T1000 (cell line): ENCODE results near the gene DUSP16.
"Not testable (repeated sequence)": the region's sequence is repeated elsewhere in the genome, so short reads cannot be mapped to it uniquely, and the experiment has no call there.

Experiments used
- DNase-seq: peaks from one replicate; lab custom pipeline; 2025; ENCODE audit warnings: mixed read lengths; lab: John Stamatoyannopoulos, UW

Gene DUSP16, protein sequence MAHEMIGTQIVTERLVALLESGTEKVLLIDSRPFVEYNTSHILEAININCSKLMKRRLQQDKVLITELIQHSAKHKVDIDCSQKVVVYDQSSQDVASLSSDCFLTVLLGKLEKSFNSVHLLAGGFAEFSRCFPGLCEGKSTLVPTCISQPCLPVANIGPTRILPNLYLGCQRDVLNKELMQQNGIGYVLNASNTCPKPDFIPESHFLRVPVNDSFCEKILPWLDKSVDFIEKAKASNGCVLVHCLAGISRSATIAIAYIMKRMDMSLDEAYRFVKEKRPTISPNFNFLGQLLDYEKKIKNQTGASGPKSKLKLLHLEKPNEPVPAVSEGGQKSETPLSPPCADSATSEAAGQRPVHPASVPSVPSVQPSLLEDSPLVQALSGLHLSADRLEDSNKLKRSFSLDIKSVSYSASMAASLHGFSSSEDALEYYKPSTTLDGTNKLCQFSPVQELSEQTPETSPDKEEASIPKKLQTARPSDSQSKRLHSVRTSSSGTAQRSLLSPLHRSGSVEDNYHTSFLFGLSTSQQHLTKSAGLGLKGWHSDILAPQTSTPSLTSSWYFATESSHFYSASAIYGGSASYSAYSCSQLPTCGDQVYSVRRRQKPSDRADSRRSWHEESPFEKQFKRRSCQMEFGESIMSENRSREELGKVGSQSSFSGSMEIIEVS

DNA sequence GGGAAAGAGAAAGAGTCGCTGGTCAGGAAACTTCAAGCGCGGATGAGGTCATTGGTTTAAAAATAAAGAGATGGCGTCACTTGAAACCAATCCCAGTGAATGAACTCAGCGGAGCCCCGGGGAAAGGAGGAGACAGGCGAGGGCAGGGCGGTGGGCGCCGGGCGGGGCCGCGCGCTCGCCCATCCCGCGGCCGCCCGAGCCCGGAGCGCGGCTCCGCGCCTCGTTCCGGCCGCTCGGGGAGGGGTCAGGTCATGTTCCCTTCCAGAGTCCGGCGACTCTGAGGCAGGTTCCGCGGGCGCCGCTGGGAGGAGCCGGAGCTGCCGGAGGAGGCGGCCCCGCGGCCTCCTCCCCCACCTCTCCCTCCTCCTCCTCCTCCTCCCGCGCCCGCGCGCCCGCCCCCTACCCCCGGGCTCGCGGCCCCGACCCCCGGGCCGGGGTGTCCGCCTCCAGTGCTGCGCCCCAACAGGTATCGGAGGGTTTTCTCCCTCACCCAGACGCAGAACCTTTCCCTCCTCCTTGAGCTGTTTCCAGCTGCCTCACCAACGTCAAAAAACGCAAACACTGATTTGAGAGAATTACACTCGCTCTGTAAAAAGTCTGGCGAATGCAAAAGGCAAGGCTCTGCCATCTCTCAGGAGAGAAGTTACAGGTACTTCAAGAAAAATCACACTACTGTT is at the start of gene DUSP16:
Gene DUSP16, minus strand, starts transcription at position 279 of the 677 bp plus-strand sequence. CDS start 41,765 bp downstream, outside the sequence.
- peak; percentile 86 for DNase-seq

DNA sequence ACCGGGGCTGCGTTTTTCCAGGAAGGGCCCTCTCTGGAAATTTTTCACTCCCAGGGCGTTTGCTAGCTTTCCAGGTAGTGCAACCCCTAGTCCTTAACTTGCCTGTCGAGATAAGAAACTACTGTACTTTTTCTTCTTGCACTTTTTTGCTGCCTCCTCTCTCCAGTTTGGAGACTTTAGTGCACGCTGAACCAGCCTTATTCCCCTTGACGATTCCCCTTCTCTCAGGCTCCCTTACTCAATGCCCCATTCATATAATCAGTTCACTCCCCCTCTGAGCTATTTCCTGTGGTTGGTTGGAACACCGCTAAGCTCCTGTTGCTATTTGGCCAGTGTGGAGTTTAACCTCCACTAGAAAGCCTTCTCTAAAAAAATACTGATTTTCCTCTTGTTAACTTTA is 49.7 kb upstream of the DUSP16 start:
- DNase-seq, result no peak

DNA sequence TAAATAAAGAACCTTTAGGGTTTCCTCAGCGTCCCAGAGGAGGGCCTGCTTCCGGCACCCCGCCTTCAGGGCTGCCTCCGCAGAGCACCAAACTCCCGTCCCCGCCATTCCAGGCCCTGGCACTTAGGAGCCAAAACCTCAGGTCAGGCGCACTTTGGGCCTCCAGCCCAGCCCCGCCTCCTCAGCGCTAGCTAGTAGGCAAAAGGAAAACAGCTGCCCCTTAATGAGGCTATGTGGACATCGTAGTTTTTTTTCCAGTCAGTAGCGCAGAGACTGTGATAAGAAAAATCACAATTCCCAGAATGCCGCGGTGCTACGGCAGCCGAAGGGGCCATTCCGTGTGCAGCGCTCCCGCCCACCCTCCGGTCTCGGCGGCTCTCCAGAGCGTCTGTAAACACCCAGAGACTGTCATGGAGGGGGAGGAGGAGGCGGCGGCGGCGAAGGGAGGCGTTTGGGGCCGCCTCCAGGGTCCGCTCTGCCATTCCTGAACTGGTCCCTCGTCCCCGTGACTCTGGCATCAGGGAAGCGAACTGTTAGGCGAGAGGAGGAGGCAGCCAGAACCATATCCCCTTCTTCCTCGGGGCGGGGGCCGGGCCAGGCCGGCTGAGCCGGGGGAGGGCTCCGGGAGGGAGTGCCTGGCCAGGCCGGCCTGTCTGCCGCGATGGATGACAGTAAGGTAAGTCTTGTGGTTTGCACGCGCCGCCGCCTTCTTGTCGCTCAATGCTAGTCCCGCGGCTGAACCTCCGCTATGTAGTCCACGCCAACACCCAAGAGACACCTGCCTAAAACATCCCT is 49.0 kb upstream of the DUSP16 start, which contains the start of gene CREBL2:
Gene CREBL2, plus strand, starts transcription at position 365 of the 795 bp plus-strand sequence. Its CDS starts 297 bp downstream, at position 662.
- peak; percentile 80 for DNase-seq

DNA sequence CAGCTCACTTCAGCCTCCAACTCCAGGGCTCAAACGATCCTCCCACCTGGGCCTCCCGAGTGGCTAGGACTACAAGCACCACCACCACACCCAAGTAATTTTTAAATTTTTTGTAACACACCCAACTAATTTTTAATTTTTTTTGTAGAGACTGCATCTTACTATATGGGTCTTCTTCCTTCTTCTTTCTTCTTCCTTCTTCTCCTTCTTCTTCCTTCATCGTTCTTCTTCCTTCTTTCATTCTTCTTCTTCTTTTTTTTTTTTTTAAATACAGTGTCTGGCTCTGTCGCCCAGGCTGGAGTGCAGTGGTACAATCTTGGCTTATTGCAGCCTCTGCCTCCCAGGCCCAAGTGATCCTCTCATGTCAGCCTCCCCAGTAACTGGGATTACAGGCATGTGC is 48.0 kb upstream of the DUSP16 start:
- no peak for DNase-seq

DNA sequence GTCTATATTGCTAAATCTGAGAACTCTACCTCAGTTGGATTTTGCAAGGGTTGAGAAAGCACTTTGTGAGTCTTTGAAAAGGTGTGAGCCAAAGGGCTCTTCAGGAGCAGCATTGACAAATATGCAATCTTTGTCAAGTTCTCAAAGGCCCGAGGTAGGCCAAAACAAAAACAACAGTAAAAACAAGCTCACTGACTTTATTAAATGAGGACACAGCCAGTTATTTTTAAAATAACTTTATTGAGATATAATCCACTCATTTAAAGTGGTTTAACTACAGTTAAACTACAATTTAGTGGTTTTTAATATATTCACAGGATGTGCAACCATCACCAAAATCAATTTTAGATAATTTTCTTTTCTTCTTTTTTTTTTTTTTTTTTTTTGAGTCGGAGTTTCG is 47.0 kb upstream of the DUSP16 start:
- DNase-seq, result no peak

DNA sequence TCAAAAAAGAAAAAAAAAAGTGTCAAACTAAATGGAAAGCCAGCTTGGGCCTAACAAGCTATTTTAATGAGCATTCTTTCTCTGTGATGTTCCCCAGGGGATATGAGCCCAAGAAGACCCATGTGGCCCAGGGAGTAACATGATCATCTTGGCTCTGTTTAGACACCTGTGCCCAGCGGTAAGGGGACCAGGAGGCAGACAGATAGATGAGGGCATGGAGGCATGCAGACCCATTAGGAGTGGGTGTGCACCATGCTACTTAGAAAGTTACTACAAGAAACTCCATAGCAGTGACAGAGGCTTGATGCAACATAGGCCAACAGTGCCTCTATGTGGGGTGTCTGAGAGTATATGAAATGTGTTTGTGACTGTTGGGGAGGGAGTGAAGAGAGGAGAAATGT is 45.9 kb upstream of the DUSP16 start:
- no peak for DNase-seq

DNA sequence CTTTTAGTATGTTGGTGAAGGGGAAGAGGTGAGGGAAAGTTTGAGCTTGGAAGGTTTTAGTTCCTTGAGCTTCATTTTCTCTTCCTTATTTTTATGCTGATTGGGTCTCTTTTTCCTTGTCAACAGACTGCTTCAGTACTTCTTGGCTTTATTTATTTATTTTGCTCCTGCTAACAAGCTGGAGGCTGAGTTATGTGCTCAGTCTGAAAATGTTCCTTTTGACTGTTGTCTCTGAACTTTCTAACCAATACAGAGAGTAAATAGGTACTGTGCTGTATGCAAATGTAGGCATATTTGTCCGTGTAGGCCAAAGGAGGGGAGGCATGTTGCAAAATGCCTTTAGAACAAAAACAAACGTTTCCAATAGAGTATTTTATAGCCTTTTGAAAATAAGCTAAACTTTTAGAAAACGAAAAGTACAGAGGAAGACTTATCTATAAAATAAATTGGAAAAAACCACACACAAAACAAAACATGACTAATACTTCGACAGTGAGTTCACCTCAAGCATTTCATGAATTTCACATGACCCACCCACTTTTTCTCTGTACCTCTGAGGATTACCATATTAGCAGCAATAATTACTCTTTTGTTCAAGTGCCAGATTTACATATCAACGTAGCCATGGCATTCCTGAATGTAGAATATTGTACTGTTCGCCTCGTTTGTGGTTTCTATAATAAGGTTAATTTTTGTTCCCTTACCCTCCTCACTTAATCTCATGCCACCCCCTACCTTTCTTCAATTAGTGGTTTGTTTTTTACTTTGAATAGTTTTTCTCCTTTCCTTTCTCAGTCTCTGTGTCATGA is 44.3 kb upstream of the DUSP16 start:
- DNase-seq, result no peak

DNA sequence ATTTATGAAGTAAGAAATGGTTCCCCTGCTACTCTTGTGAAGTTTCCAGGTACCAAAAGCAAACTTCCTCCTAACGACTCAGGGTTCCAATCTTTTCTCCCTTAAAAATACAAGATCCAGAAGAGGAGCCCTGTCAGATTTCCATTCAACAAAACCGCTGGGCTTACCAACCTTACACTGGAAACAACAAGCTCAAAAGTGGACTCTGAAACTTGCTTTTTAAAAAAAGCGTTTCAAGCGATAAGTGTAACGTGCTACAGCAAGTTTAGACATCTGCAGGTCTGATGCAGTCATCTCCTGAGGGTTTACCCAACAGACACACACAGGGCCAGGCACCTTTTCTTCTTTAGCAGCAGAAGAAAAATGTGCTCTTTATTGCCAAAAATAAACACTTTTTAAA is 42.1 kb upstream of the DUSP16 start:
- no peak for DNase-seq

DNA sequence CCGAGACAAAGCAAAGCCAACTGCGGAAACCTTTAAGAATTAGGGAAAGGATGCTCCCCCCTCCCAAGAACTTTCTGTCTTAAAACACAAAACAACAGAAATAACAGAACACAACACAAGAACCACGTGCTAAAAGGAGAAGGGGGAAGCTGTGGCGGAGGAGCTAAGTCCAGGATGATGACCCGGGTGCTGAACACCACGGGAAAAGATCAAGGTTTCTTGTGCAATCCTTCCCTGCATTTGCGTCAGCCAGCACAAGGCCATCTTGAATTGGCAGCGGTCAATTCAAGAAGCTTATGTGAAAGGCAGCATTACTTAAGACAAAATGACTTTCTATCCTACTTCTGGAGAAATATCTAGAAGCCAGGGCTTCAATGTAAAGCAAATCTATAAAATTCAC is 38.0 kb upstream of the DUSP16 start:
- no peak for DNase-seq

DNA sequence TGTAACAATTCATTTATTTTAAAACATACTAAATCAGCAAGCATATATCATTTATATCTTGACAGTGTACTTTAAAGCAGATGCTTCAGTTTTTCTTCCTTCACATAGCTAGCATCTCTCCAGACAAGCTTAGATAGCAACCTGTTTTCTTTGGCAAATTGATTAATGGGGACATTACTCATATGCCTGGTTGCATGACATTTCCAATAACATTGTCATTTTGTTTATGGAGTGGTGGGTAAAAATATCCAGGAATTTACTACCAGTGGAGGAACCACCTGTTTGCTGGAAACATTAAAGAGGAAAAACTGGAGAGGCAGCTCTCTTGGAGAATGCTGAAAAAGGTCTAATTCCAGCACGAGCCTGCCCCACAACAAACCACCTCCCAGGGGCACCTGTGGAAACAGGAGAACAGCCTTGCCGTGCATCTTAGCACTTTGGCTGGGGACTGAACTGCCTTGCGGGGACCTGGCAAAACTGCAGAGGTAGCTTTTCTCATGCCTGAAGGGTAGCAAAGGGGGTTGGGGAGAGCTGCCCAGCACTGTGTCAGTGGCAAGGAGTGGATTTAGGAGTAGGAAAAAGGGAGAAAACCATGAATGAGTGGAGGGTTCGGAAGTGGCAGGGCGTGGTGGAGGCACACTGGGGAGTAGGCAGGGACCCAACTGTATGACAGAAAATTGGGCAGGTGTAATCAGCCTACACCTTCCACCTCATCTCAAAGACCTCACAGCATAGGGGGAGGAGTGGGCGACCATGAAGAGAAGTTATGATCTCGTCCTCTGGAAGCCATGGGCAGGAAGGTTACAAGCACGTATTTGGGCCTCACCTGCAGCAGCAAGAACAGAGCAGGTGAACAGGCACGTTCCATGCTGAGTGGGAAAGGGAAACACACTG is 37.3 kb upstream of the DUSP16 start:
- DNase-seq, result no peak

DNA sequence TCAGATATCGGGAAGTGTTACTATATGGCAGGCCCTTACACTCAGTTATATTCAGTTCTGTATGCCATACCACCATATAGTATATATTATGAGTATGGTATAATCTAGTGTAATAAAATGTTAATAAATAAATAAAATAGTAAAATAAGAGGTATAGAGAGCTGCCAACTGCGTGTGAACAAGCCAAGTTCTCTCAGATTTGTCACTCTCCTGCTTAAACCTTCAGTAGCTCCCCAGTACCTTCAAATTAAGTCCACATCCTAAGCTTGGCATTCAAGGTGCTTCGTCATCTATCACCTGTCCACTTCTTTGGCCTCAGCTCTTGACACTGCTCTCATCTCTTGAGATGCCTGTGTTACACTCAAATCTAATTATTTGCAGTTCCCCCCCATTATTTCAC is 36.2 kb upstream of the DUSP16 start:
- no peak for DNase-seq

DNA sequence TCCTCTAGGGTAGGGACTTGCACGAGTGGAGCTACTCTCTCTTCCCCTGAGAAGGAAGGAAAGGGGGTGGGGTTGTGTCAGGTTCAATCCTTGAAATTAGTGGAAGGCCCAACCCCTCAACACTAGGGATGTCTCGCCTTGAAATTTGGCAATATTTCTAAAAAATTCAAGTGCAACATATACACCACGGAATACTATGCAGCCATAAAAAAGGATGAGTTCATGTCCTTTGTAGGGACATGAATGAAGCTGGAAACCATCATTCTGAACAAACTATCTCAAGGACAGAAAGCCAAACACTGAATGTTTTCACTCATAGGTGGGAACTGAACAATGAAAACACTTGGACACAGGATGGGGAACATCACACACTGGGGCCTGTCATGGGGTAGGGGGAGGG is 33.9 kb upstream of the DUSP16 start:
- not testable (repeated sequence) for DNase-seq

DNA sequence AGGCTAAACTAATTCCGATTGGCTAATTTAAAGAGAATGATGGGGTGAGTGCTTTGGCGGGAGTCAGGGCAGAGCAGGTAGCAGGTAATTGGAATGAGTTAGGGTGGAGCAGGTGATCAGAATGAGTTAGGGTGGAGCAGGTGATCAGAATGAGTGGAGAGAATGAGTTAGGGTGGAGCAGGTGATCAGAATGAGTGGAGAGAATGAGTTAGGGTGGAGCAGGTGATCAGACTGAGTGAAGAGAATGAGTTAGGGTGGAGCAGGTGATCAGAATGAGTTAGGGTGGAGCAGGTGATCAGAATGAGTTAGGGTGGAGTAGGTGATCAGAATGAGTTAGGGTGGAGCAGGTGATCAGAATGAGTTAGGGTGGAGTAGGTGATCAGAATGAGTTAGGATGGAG is 33.3 kb upstream of the DUSP16 start:
- DNase-seq, result not testable (repeated sequence)

DNA sequence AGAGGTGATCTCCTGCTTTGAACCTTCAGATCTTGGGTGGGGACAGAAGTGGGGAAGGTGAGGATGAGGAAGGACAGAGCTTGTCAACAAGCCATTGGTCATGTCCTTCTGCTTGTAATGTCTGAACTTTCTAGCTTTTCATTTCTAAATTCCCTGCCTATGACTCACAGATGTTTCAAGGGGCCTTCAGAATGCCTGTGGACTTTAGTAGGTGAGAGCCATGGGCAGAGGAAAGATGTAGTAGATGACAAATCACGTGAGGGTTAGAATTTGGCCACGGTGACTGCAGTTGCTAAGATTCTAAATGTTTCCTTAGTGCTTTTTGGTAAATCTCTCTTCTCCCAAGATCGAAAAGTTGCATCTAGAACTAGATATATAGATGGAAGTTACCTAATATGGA is 30.3 kb upstream of the DUSP16 start:
- no peak for DNase-seq

DNA sequence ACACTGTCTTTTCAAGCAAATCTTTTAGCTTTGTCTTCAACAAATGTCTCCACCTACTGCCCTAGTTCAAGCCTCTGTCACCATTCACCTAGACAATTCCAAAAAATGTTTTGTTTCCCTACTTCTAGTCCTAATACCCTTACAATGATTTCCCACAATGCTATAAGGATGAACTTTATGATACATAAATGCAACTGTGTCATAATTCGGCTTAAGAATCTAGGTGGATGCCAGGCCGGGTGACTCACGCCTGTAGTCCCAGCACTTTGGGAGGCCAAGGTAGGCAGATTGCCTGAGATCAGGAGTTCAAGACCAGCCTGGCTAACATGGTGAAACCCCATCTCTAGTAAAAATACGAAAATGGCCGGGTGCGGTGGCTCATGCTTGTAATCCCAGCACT is 28.3 kb upstream of the DUSP16 start:
- no peak for DNase-seq

DNA sequence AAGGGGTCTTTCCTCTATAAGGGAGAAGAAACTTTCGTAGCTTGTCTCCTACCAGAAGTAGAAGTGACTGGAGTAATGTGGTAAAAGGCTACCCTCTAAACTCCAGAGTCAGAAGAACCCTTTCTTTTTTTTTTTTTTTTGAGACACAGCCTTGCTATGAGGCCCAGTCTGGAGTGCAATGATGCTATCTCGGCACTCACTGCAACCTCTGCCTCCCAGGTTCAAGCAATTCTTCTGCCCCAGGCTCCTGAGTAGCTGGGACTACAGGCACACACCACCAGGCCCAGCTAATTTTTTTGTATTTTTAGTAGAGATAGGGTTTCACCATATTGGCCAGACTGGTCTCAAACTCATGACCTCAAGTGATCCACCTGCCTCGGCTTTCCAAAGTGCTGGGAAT is 25.8 kb upstream of the DUSP16 start:
- DNase-seq, result not testable (repeated sequence)

DNA sequence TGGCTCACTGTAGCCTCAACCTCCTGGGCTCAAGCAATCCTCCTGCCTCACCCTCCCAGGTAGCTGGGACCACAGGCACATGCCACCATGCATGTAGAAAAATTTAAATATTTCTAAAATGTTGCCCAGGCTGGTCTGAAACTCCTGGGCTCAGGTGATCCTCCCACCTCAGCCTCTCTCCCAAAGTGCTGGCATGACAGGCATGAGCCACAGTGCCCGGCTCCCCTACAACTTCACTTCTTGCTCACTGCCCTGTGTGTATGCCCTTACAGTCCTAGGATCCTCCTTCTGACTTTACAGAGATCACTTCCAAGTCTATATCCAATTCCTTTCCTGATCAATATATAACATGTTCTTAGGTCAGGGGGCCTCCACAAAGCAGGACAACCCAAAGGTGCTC is 25.2 kb upstream of the DUSP16 start:
- DNase-seq, result no peak

DNA sequence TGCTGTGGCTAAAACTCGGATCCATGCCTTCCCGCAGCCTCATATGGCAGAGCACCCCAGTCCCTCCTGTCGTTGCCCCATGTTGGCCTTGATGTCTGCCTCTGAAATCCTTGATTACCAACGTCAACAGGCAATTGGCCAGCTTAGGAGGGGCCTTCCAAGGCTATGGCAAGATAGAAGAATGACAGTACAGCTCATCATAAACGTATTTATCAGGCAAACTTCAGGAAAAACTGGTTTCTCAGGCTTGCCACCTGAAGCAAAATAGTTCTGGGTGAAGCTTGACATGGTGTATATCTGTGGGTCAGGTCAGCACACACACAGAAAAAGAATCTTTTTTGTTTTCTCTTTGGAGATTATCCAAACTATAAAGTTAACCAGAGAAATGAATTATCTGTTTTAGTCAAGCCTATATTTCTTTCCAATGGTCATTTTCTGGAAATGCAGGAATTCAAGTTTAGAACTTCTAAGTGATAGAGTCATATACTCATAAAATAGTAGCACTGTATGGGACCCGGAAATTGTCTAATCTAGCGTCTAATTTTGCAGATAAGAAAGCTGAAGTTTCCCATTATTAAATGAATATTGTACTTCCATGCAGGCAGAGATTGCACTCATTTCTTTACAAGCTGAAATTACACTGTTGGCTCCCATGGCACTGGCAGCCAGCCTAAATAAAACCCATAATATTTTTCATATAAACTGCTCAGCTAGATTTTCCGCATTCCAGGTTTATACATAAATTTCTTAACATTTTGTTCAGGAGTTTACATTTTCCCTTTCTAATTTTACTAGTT is 24.4 kb upstream of the DUSP16 start:
- DNase-seq, result no peak
